Natural killer cell treated with Interleukin-12 subunit alpha and Interleukin-12 subunit beta and Interleukin-15 and Interleukin-18, amount 100 ng/mL, for 72 hours (primary cell): ENCODE data around the gene LRP1B. TPM values are rescaled to one million over a fixed set of nuclear protein-coding genes. Genes with fewer than 3 reads are reported as not detected.
"Not testable (repeated sequence)": the region's sequence is repeated elsewhere in the genome, so short reads cannot be mapped to it uniquely, and the experiment has no call there.

Source experiments
- ATAC-seq, 2 donors: fragments of 150-1000 bp; cut with Tn5 transposase in 1 of 2; sonication (Bioruptor Pico), chemical (Tn5 transposase) in 1 of 2; 2 replicates each; pipeline ENCODE4 v1.10.0; 2021
- DNase-seq: peaks from one replicate; pipeline ENCODE4 v3.0.0; 2022; ENCODE audit warnings: low spot score
- H3K27ac Mint-ChIP-seq, 2 donors: 1 replicate in 1 of 2; 2 replicates in 1 of 2; pipeline ENCODE4 v1.8.0; 2022; ENCODE audit warnings: mixed read lengths in 2 of 2, mild to moderate bottlenecking in 1 of 2, moderate library complexity in 1 of 2
- H3K27me3 Mint-ChIP-seq, 2 donors: 1 replicate in 1 of 2; 2 replicates in 1 of 2; pipeline ENCODE4 v1.8.0; 2022; ENCODE audit warnings: mixed read lengths in 2 of 2
- H3K36me3 Mint-ChIP-seq: one replicate; pipeline ENCODE4 v1.8.0; 2022; ENCODE audit warnings: mixed read lengths
- H3K4me1 Mint-ChIP-seq, 2 donors: 1 replicate in 1 of 2; 2 replicates in 1 of 2; pipeline ENCODE4 v1.8.0; 2022; ENCODE audit warnings: low read depth in 2 of 2, mixed read lengths in 2 of 2, mild to moderate bottlenecking in 1 of 2
- H3K4me3 Mint-ChIP-seq: one replicate; pipeline ENCODE4 v1.8.0; 2022; ENCODE audit warnings: mixed read lengths
- H3K9me3 Mint-ChIP-seq: 2 replicates; pipeline ENCODE4 v1.8.0; 2022; ENCODE audit warnings: mixed read lengths
- total RNA-seq, 2 donors: library from RNA; stranded (reverse); gene quantifications; one replicate each; pipeline ENCODE4 v1.2.3, GENCODE V29; 2022

Gene LRP1B
- total RNA-seq, 2 donors from 2014 or later: not detected

DNA sequence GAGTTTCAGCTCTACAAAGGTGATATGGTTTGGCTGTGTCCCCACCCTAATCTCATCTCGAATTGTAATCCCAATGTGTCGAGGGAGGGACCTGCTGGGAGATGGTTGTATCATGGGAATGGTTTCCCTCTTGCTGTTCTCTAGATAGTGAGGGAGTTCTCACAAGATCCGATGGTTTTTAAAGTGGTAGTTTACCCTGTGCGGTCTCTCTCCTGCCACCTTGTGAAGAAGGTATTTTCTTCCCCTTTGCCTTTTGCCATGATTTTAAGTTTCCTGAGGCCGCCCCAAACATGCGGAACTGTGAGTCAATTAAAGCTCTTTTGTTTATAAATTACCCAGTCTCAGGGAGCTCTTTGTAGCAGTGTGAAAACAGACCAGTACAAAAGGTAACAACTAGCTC lies 306.0 kb downstream of the LRP1B start:
- no peak overlapping the region for H3K4me3 Mint-ChIP-seq
- no peaks in the 10 kb centered on the region for H3K4me1 Mint-ChIP-seq
- no peak overlapping the region for H3K27ac Mint-ChIP-seq
- H3K9me3 Mint-ChIP-seq: peaks cover 7% of the 10 kb centered on the region
- H3K27me3 Mint-ChIP-seq: no peaks in the 10 kb centered on the region
- H3K36me3 Mint-ChIP-seq: no peaks in the 10 kb centered on the region
- DNase-seq (no peak), ATAC-seq (no peak)

- Mint-ChIP-seq H3K4me1 (no peaks in the 10 kb centered on the region), H3K36me3 (no peaks in the 10 kb centered on the region), H3K27me3 (no peaks in the 10 kb centered on the region), H3K4me3 (no peak overlapping the region), H3K9me3 (peaks cover 10% of the 10 kb centered on the region), H3K27ac (no peak overlapping the region)
- no peak for ATAC-seq
- DNase-seq: no peak
Measured at GRCh38 chr2:141820893-141821292, 309.9 kb downstream of the LRP1B start.

- H3K9me3 Mint-ChIP-seq: peaks cover 33% of the 10 kb centered on the region
- H3K27ac Mint-ChIP-seq, H3K4me3 Mint-ChIP-seq, H3K4me1 Mint-ChIP-seq, ATAC-seq, DNase-seq, H3K27me3 Mint-ChIP-seq: not testable (repeated sequence)
- peaks cover 25% of the 10 kb centered on the region for H3K36me3 Mint-ChIP-seq
Measured at GRCh38 chr2:141815320-141815719, 315.5 kb downstream of the LRP1B start.

GRCh38 chr2:141814150-141814549 lies 316.7 kb downstream of the LRP1B start:
- H3K36me3 Mint-ChIP-seq: peaks cover 25% of the 10 kb centered on the region
- DNase-seq (no peak), ATAC-seq (no peak)
- no peak overlapping the region for H3K4me3 Mint-ChIP-seq
- no peaks in the 10 kb centered on the region for H3K4me1 Mint-ChIP-seq
- H3K27me3 Mint-ChIP-seq: no peaks in the 10 kb centered on the region
- H3K27ac Mint-ChIP-seq: no peak overlapping the region
- peaks cover 33% of the 10 kb centered on the region for H3K9me3 Mint-ChIP-seq

DNA sequence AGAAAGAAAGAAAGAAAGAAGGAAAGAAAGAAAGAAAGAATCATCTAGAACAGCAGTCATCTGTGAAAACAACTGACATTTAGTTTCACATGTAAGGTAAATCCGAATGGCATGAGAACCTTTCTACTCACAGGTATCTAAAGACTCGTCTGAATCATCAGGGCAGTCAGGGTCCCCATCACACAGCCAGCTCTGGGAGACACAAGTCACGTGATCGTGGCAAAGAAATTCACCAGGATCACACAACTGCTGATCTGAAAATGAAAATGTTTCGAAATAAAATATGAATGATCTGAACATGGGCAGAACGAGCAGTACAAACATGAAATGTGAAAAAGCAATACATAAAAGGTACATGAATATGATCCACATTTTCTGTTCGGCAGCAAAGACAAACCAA lies 320.7 kb downstream of the LRP1B start:
- Mint-ChIP-seq H3K36me3 (peaks cover 22% of the 10 kb centered on the region), H3K9me3 (peaks cover 28% of the 10 kb centered on the region), H3K4me1 (no peaks in the 10 kb centered on the region), H3K27me3 (no peaks in the 10 kb centered on the region), H3K27ac (no peak overlapping the region), H3K4me3 (no peak overlapping the region)
- ATAC-seq (no peak), DNase-seq (no peak)

GRCh38 chr2:141806090-141806489 lies 324.7 kb downstream of the LRP1B start:
- Mint-ChIP-seq H3K27me3 (no peaks in the 10 kb centered on the region), H3K36me3 (no peaks in the 10 kb centered on the region), H3K27ac (no peak overlapping the region), H3K4me1 (no peaks in the 10 kb centered on the region), H3K9me3 (peaks cover 8% of the 10 kb centered on the region), H3K4me3 (no peak overlapping the region)
- ATAC-seq: no peak
- DNase-seq: no peak

- Mint-ChIP-seq H3K4me3 (no peak overlapping the region), H3K27ac (no peak overlapping the region), H3K4me1 (no peaks in the 10 kb centered on the region), H3K27me3 (no peaks in the 10 kb centered on the region), H3K36me3 (no peaks in the 10 kb centered on the region), H3K9me3 (peaks cover 8% of the 10 kb centered on the region)
- ATAC-seq (no peak), DNase-seq (no peak)
Measured at GRCh38 chr2:141805302-141805701, 325.5 kb downstream of the LRP1B start.

GRCh38 chr2:141796449-141796848 lies 334.4 kb downstream of the LRP1B start:
- DNase-seq (no peak), ATAC-seq (no peak)
- Mint-ChIP-seq H3K27me3 (no peaks in the 10 kb centered on the region), H3K36me3 (no peaks in the 10 kb centered on the region), H3K27ac (no peak overlapping the region), H3K4me3 (no peak overlapping the region), H3K4me1 (no peaks in the 10 kb centered on the region), H3K9me3 (peaks cover 6% of the 10 kb centered on the region)

- ATAC-seq (no peak), DNase-seq (no peak)
- Mint-ChIP-seq H3K4me1 (no peaks in the 10 kb centered on the region), H3K27me3 (no peaks in the 10 kb centered on the region), H3K27ac (no peak overlapping the region), H3K9me3 (no peaks in the 10 kb centered on the region), H3K36me3 (no peaks in the 10 kb centered on the region), H3K4me3 (no peak overlapping the region)
Measured at GRCh38 chr2:141791521-141791920, 339.3 kb downstream of the LRP1B start.

- no peak overlapping the region for H3K27ac Mint-ChIP-seq
- H3K4me1 Mint-ChIP-seq: no peaks in the 10 kb centered on the region
- H3K9me3 Mint-ChIP-seq: peaks cover 19% of the 10 kb centered on the region
- H3K4me3 Mint-ChIP-seq: no peak overlapping the region
- DNase-seq (no peak), ATAC-seq (no peak)
- H3K27me3 Mint-ChIP-seq: no peaks in the 10 kb centered on the region
- no peaks in the 10 kb centered on the region for H3K36me3 Mint-ChIP-seq
Measured at GRCh38 chr2:141782574-141782973, 348.2 kb downstream of the LRP1B start.

GRCh38 chr2:141778315-141778835 lies 352.4 kb downstream of the LRP1B start:
- Mint-ChIP-seq H3K27me3 (no peaks in the 10 kb centered on the region), H3K4me1 (no peaks in the 10 kb centered on the region), H3K27ac (no peak overlapping the region), H3K36me3 (no peaks in the 10 kb centered on the region), H3K9me3 (peaks cover 20% of the 10 kb centered on the region), H3K4me3 (no peak overlapping the region)
- ATAC-seq (no peak), DNase-seq (no peak)

GRCh38 chr2:141770530-141770929 lies 360.3 kb downstream of the LRP1B start:
- Mint-ChIP-seq H3K27me3 (no peaks in the 10 kb centered on the region), H3K4me1 (no peaks in the 10 kb centered on the region), H3K27ac (no peak overlapping the region), H3K9me3 (peaks cover 7% of the 10 kb centered on the region), H3K4me3 (no peak overlapping the region), H3K36me3 (no peaks in the 10 kb centered on the region)
- no peak for DNase-seq
- ATAC-seq: no peak

DNA sequence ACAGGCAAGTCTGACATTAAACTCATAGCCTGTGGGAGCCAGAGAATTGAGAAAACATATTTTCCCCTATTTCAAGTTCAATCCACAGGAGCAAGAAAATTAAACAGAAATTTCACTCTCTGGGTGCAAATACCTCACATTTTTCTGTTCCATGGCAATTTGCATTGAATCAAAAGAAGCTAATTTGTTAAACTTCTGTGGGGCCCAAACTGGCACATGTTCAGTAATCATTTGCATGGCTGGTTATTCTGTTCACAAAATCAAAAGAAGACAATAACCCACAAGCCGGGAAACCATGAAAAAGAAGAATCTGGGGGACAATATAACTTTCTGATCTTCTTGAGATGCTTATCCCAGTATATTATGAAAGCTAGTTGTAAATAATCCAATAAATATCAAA lies 363.1 kb downstream of the LRP1B start:
- no peak overlapping the region for H3K4me3 Mint-ChIP-seq
- no peaks in the 10 kb centered on the region for H3K4me1 Mint-ChIP-seq
- no peaks in the 10 kb centered on the region for H3K27me3 Mint-ChIP-seq
- H3K27ac Mint-ChIP-seq: no peak overlapping the region
- no peaks in the 10 kb centered on the region for H3K36me3 Mint-ChIP-seq
- ATAC-seq (no peak), DNase-seq (no peak)
- no peaks in the 10 kb centered on the region for H3K9me3 Mint-ChIP-seq

- H3K27ac Mint-ChIP-seq: no peak overlapping the region
Measured at GRCh38 chr2:141767051-141767450, 363.8 kb downstream of the LRP1B start.

DNA sequence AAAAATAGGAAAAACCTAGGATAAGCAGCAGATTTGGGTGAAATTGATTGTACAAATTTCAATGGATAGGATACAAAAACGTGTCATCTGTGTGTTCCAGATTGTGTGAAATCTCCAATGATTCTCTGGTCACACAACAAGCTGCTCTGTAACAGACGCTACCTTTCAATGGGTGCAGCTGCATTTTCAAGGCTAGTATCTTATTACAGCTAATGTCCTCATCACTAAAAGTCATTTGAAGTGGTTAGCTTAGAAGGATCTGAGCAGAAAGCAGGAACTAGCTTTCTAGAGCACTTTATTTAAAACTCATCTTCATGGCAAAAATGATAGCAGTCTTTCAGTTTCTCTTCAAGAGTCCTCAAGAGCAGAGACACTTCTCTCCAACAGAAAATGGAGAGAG lies 364.6 kb downstream of the LRP1B start:
- Mint-ChIP-seq H3K4me1 (no peaks in the 10 kb centered on the region), H3K36me3 (no peaks in the 10 kb centered on the region), H3K9me3 (peaks cover 3% of the 10 kb centered on the region), H3K27ac (no peak overlapping the region), H3K27me3 (no peaks in the 10 kb centered on the region), H3K4me3 (no peak overlapping the region)
- DNase-seq (no peak), ATAC-seq (no peak)

More at GRCh38 chr2:141767051-141767450, 363.8 kb downstream of the LRP1B start:
- peaks cover 1% of the 10 kb centered on the region for H3K9me3 Mint-ChIP-seq
- H3K4me3 Mint-ChIP-seq: no peak overlapping the region
- ATAC-seq (no peak), DNase-seq (no peak)
- H3K27me3 Mint-ChIP-seq: no peaks in the 10 kb centered on the region
- no peaks in the 10 kb centered on the region for H3K4me1 Mint-ChIP-seq
- H3K36me3 Mint-ChIP-seq: no peaks in the 10 kb centered on the region
